SK-N-DZ (cell line): ENCODE results near the gene ELAC1.

Experiments
- DNase-seq: peaks from one replicate; pipeline ENCODE4 v3.0.0-alpha.2; 2015; ENCODE audit warnings: low spot score
- small RNA-seq, 2 experiments: library from RNA; depleted of rRNA; stranded (forward); fragments of <200 nt; gene quantifications; one replicate each; pipeline ENCODE3, GENCODE V24; 2014

ELAC1 gene

GRCh38 chr18:51017140-51017879 is 49.5 kb downstream of the ELAC1 start:
- DNase-seq, result no peak

- no peak for DNase-seq
These were observed 52.7 kb downstream of the ELAC1 start for GRCh38 chr18:51020536-51020935.

- no peak for DNase-seq
These were observed 53.6 kb downstream of the ELAC1 start for GRCh38 chr18:51021226-51021965.

- DNase-seq, result no peak
These were observed 57.7 kb downstream of the ELAC1 start for GRCh38 chr18:51025512-51025911.

- peak; percentile 37 for DNase-seq
These were observed 60.5 kb downstream of the ELAC1 start for GRCh38 chr18:51028201-51028805.

GRCh38 chr18:51029378-51029693 is 61.5 kb downstream of the ELAC1 start:
- no peak for DNase-seq

GRCh38 chr18:51029694-51030536 is 62.1 kb downstream of the ELAC1 start, which contains the start of gene SMAD4:
Gene SMAD4, plus strand, starts transcription at chr18:51030213. Its CDS starts 16,834 bp downstream, at chr18:51047047.
- peak; percentile 94 for DNase-seq

- DNase-seq, result peak; percentile 39
These were observed 62.9 kb downstream of the ELAC1 start for GRCh38 chr18:51030537-51031258.

- no peak for DNase-seq
These were observed 64.4 kb downstream of the ELAC1 start for GRCh38 chr18:51032193-51032592.

- DNase-seq, result no peak
These were observed 69.4 kb downstream of the ELAC1 start for GRCh38 chr18:51037230-51037629.

Small RNA genes within 50 kb of the gene (small RNA-seq; reads per million reads assigned to genes)
- 0 reads per million in 2 experiments for gene RF00019
